Loucy (cell line): ENCODE measurements around the gene SPECC1.

Experiments
- H2AFZ ChIP-seq: fragments of 200-600 bp; sonication (generic); 2 replicates; pipeline ENCODE4 v1.6.0; 2016; ENCODE audit warnings: antibody characterized with exemption, mild to moderate bottlenecking, low read length, moderate library complexity
- H3F3A ChIP-seq: fragments of 200-600 bp; 2 replicates; pipeline ENCODE4 v1.6.0; 2016; ENCODE audit warnings: antibody characterized with exemption, low read depth, mild to moderate bottlenecking
- H3K27me3 ChIP-seq: fragments of 200-600 bp; sonication (generic); 2 replicates; pipeline ENCODE4 v1.6.1; 2014; ENCODE audit warnings: low read length, mild to moderate bottlenecking; ENCODE audit not compliant: insufficient read depth, poor library complexity, severe bottlenecking
- H3K36me3 ChIP-seq: fragments of 200-600 bp; sonication (generic); 2 replicates; pipeline ENCODE4 v1.6.1; 2016; ENCODE audit warnings: low read length; ENCODE audit not compliant: insufficient read depth
- H3K4me1 ChIP-seq: fragments of 200-600 bp; sonication (generic); 2 replicates; pipeline ENCODE4 v1.5.1; 2014; ENCODE audit warnings: low read length, mild to moderate bottlenecking; ENCODE audit not compliant: insufficient read depth, poor library complexity, severe bottlenecking
- H3K4me2 ChIP-seq: fragments of 200-600 bp; sonication (generic); 2 replicates; pipeline ENCODE4 v1.6.0; 2014; ENCODE audit warnings: antibody characterized with exemption, low read length, low read depth, mild to moderate bottlenecking; ENCODE audit not compliant: poor library complexity, severe bottlenecking
- H3K4me3 ChIP-seq: fragments of 200-600 bp; sonication (generic); 2 replicates; pipeline ENCODE4 v1.5.1; 2014; ENCODE audit warnings: low read length, mild to moderate bottlenecking, mixed read lengths; ENCODE audit not compliant: poor library complexity, severe bottlenecking
- H3K79me2 ChIP-seq: fragments of 200-600 bp; sonication (generic); 2 replicates; pipeline ENCODE4 v1.6.1; 2014; ENCODE audit warnings: low read length; ENCODE audit not compliant: insufficient read depth
- H3K9ac ChIP-seq: fragments of 200-600 bp; sonication (generic); 2 replicates; pipeline ENCODE4 v1.6.0; 2014; ENCODE audit warnings: mild to moderate bottlenecking, low read depth, low read length, moderate library complexity; ENCODE audit not compliant: poor library complexity, severe bottlenecking
- H3K9me2 ChIP-seq: fragments of 200-600 bp; sonication (generic); replicated peaks from 2 replicates; pipeline ENCODE4 v1.6.1; 2016; ENCODE audit warnings: low read depth, low read length, mixed read lengths
- H3K9me3 ChIP-seq: fragments of 200-600 bp; sonication (generic); 2 replicates; pipeline ENCODE4 v1.6.1; 2014; ENCODE audit warnings: mild to moderate bottlenecking, antibody characterized with exemption, low read length, low read depth; ENCODE audit not compliant: insufficient read depth
- H4K20me1 ChIP-seq: fragments of 200-600 bp; sonication (generic); 2 replicates; pipeline ENCODE4 v1.6.0; 2014; ENCODE audit warnings: antibody characterized with exemption, low read length, mild to moderate bottlenecking; ENCODE audit not compliant: insufficient read depth, poor library complexity, severe bottlenecking
- EZH2phosphoT487 ChIP-seq: fragments of 200-600 bp; IDR thresholded peaks from 2 replicates; pipeline ENCODE4 v1.6.1; 2018; ENCODE audit warnings: antibody characterized with exemption, mild to moderate bottlenecking, moderate library complexity, borderline replicate concordance
- TF ChIP-seq, protein P1 (sequence below): fragments of 200-600 bp; sonication (generic); conservative IDR thresholded peaks from 2 replicates; pipeline ENCODE4 v1.5.1; 2014; ENCODE audit warnings: mild to moderate bottlenecking, antibody characterized with exemption, low read length

The SPECC1 gene

GRCh38 chr17:20051624-20052023 is 42.5 kb downstream of the SPECC1 start:
- Histone ChIP-seq H3K4me2 (no peak overlapping the region), H4K20me1 (no peaks in the 10 kb centered on the region), H3F3A (no peaks in the 10 kb centered on the region), H3K9me3 (no peaks in the 10 kb centered on the region), H3K36me3 (no peaks in the 10 kb centered on the region), H3K4me3 (no peak overlapping the region), H3K9me2 (no peaks in the 10 kb centered on the region), H3K79me2 (no peaks in the 10 kb centered on the region), H3K9ac (no peak overlapping the region), H2AFZ (no peak overlapping the region), H3K27me3 (no peaks in the 10 kb centered on the region), H3K4me1 (no peaks in the 10 kb centered on the region)
- TF ChIP-seq, protein P1, sequence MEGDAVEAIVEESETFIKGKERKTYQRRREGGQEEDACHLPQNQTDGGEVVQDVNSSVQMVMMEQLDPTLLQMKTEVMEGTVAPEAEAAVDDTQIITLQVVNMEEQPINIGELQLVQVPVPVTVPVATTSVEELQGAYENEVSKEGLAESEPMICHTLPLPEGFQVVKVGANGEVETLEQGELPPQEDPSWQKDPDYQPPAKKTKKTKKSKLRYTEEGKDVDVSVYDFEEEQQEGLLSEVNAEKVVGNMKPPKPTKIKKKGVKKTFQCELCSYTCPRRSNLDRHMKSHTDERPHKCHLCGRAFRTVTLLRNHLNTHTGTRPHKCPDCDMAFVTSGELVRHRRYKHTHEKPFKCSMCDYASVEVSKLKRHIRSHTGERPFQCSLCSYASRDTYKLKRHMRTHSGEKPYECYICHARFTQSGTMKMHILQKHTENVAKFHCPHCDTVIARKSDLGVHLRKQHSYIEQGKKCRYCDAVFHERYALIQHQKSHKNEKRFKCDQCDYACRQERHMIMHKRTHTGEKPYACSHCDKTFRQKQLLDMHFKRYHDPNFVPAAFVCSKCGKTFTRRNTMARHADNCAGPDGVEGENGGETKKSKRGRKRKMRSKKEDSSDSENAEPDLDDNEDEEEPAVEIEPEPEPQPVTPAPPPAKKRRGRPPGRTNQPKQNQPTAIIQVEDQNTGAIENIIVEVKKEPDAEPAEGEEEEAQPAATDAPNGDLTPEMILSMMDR, result no peak
- no peak for TF ChIP-seq EZH2phosphoT487

DNA sequence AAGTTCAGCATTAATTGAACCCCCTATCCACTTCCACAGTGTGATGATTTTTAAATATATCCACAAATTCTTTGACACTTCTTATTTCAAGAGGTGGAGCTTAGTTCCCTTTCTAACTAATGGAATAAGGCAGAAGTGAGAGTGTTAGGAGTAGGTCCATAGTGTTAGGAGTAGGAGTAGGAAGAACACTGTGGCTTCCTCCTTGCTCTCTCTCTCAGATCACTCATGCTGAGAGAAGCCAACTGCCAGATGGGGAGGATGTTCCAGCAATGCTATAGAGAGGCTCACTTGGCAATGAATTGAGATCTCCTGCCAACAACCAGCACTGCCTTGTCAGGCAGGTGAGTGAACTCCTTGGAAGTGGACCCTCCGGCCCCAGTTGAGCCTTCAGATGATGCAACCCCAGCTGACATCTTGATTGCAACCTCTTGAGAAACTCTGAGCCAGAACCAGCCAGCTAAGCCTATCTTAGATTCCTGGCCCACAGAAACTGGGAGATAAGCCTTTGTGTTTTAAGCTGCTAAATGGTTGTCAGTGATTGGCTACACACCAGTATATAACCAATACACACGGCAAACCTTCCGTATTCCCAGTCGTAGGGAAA is 44.3 kb downstream of the SPECC1 start:
- no peaks in the 10 kb centered on the region for H4K20me1 ChIP-seq
- no peaks in the 10 kb centered on the region for H3F3A ChIP-seq
- no peaks in the 10 kb centered on the region for H3K79me2 ChIP-seq
- H3K4me3 ChIP-seq, result no peak overlapping the region
- no peak overlapping the region for H3K9ac ChIP-seq
- TF ChIP-seq EZH2phosphoT487, result no peak
- TF ChIP-seq, protein P1, result no peak
- no peaks in the 10 kb centered on the region for H3K27me3 ChIP-seq
- H3K4me2 ChIP-seq, result no peak overlapping the region
- no peaks in the 10 kb centered on the region for H3K4me1 ChIP-seq
- no peak overlapping the region for H2AFZ ChIP-seq
- H3K36me3 ChIP-seq, result no peaks in the 10 kb centered on the region
- H3K9me2 ChIP-seq, result no peaks in the 10 kb centered on the region
- no peaks in the 10 kb centered on the region for H3K9me3 ChIP-seq

DNA sequence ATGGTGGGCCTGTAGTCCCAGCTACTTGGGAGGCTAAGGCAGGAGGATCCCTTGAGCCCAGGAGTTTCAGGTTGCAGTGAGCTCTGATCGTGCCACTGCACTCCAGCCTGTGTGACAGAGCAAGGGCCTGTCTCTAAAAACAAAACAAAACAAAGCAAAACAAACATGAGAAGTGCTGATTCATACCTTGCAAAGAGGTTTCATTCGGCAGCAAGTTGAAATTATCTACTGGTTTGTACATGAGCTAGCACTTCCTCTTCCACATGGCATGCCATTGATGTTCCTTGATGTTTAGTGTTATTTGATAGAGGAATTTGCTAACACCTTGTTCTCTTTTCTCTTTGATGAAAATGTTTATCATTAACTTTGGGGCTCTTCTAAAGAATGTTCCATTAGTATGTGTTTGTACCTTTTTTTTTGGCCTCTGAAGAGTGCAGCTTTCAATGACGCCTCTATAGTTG is 50.6 kb downstream of the SPECC1 start:
- H3K9me3 ChIP-seq, result no peaks in the 10 kb centered on the region
- H3F3A ChIP-seq, result no peaks in the 10 kb centered on the region
- no peaks in the 10 kb centered on the region for H3K27me3 ChIP-seq
- no peak overlapping the region for H3K4me3 ChIP-seq
- no peak overlapping the region for H3K4me2 ChIP-seq
- H3K4me1 ChIP-seq, result no peaks in the 10 kb centered on the region
- H3K9me2 ChIP-seq, result no peaks in the 10 kb centered on the region
- H2AFZ ChIP-seq, result no peak overlapping the region
- H3K79me2 ChIP-seq, result no peaks in the 10 kb centered on the region
- H3K36me3 ChIP-seq, result no peaks in the 10 kb centered on the region
- no peak overlapping the region for H3K9ac ChIP-seq
- TF ChIP-seq EZH2phosphoT487, result no peak
- TF ChIP-seq, protein P1, result no peak
- H4K20me1 ChIP-seq, result no peaks in the 10 kb centered on the region
